Muscle of back (tissue), 13 donors: ENCODE measurements around the gene SLC25A19. TPM values are rescaled to one million over a fixed set of nuclear protein-coding genes. Genes with fewer than 3 reads are reported as not detected.

ENCODE experiments used
- DNase-seq, 3 donors: peaks; one replicate each; pipeline versions ENCODE4 v3.0.0 to v3.0.0-alpha.2; 2013
- long read RNA-seq, 9 donors: transcript quantifications; one replicate each; lab custom pipeline, GENCODE V29; 2026
- polyA plus RNA-seq, 10 donors: library from polyadenylated mRNA; unstranded; fragments of 120-200 nt; gene quantifications; one replicate each; pipeline ENCODE4 v1.2.1, GENCODE V29; 2013; ENCODE audit not compliant: insufficient read length in 10 of 10

The SLC25A19 gene
- 1 to 10 TPM; 4.2 to 8.3 (median 6.1) TPM for polyA plus RNA-seq
- long read RNA-seq, donor 1, partial matches to known transcripts = 0 of 1 reads
- long read RNA-seq, donor 1, other reads (novel, unspliced or antisense) = 0 of 1 reads
- long read RNA-seq, donor 2, partial matches to known transcripts = 0 of 1 reads
- long read RNA-seq, donor 2, other reads (novel, unspliced or antisense) = 0 of 1 reads
- long read RNA-seq, donor 3 = 0 reads
- long read RNA-seq, donor 4, partial matches to known transcripts = 0 of 1 reads
- long read RNA-seq, donor 4, other reads (novel, unspliced or antisense) = 0 of 1 reads
- long read RNA-seq, donor 5 = 0 reads
- long read RNA-seq, donor 6 = 0 reads
- long read RNA-seq, donor 7, partial matches to known transcripts = 0 of 2 reads
- long read RNA-seq, donor 7, other reads (novel, unspliced or antisense) = 0 of 2 reads
- long read RNA-seq, donor 8, partial matches to known transcripts = 0 of 3 reads
- long read RNA-seq, donor 8, other reads (novel, unspliced or antisense) = 0 of 3 reads
- long read RNA-seq, donor 9 = 0 reads

- DNase-seq = peak; percentile 98 to 99 (median 99)
Observed at GRCh38 chr17:75289115-75289831, at the start of gene SLC25A19. SLC25A19 (minus strand) TSS chr17:75289433; CDS start chr17:75286764, 2,669 bp downstream.

GRCh38 chr17:75338335-75338734, 49.1 kb upstream of the SLC25A19 start:
- DNase-seq = no peak

GRCh38 chr17:75335315-75335714, 46.1 kb upstream of the SLC25A19 start:
- DNase-seq = no peak

GRCh38 chr17:75334723-75335122, 45.5 kb upstream of the SLC25A19 start:
- no peak for DNase-seq

GRCh38 chr17:75331671-75332070, 42.4 kb upstream of the SLC25A19 start:
- no peak for DNase-seq

GRCh38 chr17:75327757-75328156, 38.5 kb upstream of the SLC25A19 start:
- no peak for DNase-seq

- DNase-seq = no peak
Observed at GRCh38 chr17:75326226-75326848, 37.1 kb upstream of the SLC25A19 start.

GRCh38 chr17:75325827-75326225, 36.6 kb upstream of the SLC25A19 start:
- DNase-seq = peak in 1 of 3 donors; percentile 39

- no peak for DNase-seq
Observed at GRCh38 chr17:75325348-75325747, 36.1 kb upstream of the SLC25A19 start.

GRCh38 chr17:75321506-75321905, 32.3 kb upstream of the SLC25A19 start:
- DNase-seq = no peak

- DNase-seq = peak in 1 of 3 donors; percentile 47
Observed at GRCh38 chr17:75319904-75320691, 30.9 kb upstream of the SLC25A19 start.

- no peak for DNase-seq
Observed at GRCh38 chr17:75318615-75319222, 29.5 kb upstream of the SLC25A19 start.

- DNase-seq = no peak
Observed at GRCh38 chr17:75318211-75318610, 29.0 kb upstream of the SLC25A19 start.

GRCh38 chr17:75317671-75318070, 28.4 kb upstream of the SLC25A19 start:
- DNase-seq = no peak

- no peak for DNase-seq
Observed at GRCh38 chr17:75316253-75316652, 27.0 kb upstream of the SLC25A19 start.

- no peak for DNase-seq
Observed at GRCh38 chr17:75315541-75316243, 26.5 kb upstream of the SLC25A19 start.

- peak in 1 of 3 donors; percentile 35 for DNase-seq
Observed at GRCh38 chr17:75313941-75314551, 24.8 kb upstream of the SLC25A19 start.

GRCh38 chr17:75308732-75309629, 19.7 kb upstream of the SLC25A19 start:
- no peak for DNase-seq
